Measurements from ENCODE around the gene SWT1. TPM values are rescaled to one million over a fixed set of nuclear protein-coding genes. Genes with fewer than 3 reads are reported as not detected.

The SWT1 gene
- total RNA-seq, 1 experiment from 2014 or later, result 2.1 TPM

- Histone ChIP-seq H3K4me3 (ENCODE audit: low read depth in 2 of 2, low read length in 2 of 2) (no peak overlapping the region), H3K36me3 (ENCODE audit: control insufficient read depth, insufficient read depth, low read length) (no peaks in the 10 kb centered on the region), H3K9me3 (ENCODE audit: control insufficient read depth, insufficient read depth, low read depth, low read length) (no peaks in the 10 kb centered on the region), H3K4me1 (ENCODE audit: control insufficient read depth, insufficient read depth, low read length) (no peaks in the 10 kb centered on the region), H3K27me3 (ENCODE audit: control insufficient read depth, insufficient read depth, low read length) (no peaks in the 10 kb centered on the region), H3K27ac (ENCODE audit: low read length) (no peak overlapping the region)
- ChIA-PET CTCF (no interaction called here), POLR2A (interaction anchor here (0.6 kb wide), 1 partner anchor 27 kb away, joined by 4 read pairs; no protein-coding TSS in a partner anchor)
- no peak for DNase-seq (ENCODE audit: low read depth, low spot score)
- in situ Hi-C loops (cut with HindIII; ENCODE audit: low pct_unique_long_range_greater_than_20kb, low sequenced_read_pairs), result no loop called here
- intact Hi-C loops (cut with micrococcal nuclease; ENCODE audit: unreplicated experiment), result no loop called here
- ATAC-seq, result no peak
- TF ChIP-seq CTCF (IDR thresholded peaks at IDR 0.05), result no peak
- TF ChIP-seq REST (IDR thresholded peaks at IDR 0.05; ENCODE audit: insufficient read depth in 1 of 2, low read depth in 2 of 2, low read length in 1 of 2), result no peak
- TF ChIP-seq POLR2AphosphoS5 (IDR thresholded peaks at IDR 0.05; ENCODE audit: low read depth, low read length), result no peak
- TF ChIP-seq TCF7L2 (IDR thresholded peaks at IDR 0.05; ENCODE audit: low read depth, low read length), result no peak
- TF ChIP-seq SIN3A (IDR thresholded peaks at IDR 0.05; ENCODE audit: borderline replicate concordance, insufficient read depth, low read depth, low read length), result no peak
- no TSS peak for BruUV-seq (replicated peaks)
Measured at GRCh38 chr1:185239861-185240260, 82.9 kb downstream of the SWT1 start.

GRCh38 chr1:185241127-185241526 is 84.2 kb downstream of the SWT1 start:
- BruUV-seq (replicated peaks), result no TSS peak
- TF ChIP-seq CTCF (IDR thresholded peaks at IDR 0.05) (no peak), REST (IDR thresholded peaks at IDR 0.05; ENCODE audit: insufficient read depth in 1 of 2, low read depth in 2 of 2, low read length in 1 of 2) (no peak), POLR2AphosphoS5 (IDR thresholded peaks at IDR 0.05; ENCODE audit: low read depth, low read length) (no peak), TCF7L2 (IDR thresholded peaks at IDR 0.05; ENCODE audit: low read depth, low read length) (no peak), SIN3A (IDR thresholded peaks at IDR 0.05; ENCODE audit: borderline replicate concordance, insufficient read depth, low read depth, low read length) (no peak)
- in situ Hi-C loops (cut with HindIII; ENCODE audit: low pct_unique_long_range_greater_than_20kb, low sequenced_read_pairs) (no loop called here), intact Hi-C loops (cut with micrococcal nuclease; ENCODE audit: unreplicated experiment) (no loop called here)
- H3K4me3 ChIP-seq (ENCODE audit: low read depth in 2 of 2, low read length in 2 of 2), result no peak overlapping the region
- DNase-seq (ENCODE audit: low read depth, low spot score) (no peak), ATAC-seq (no peak)
- H3K36me3 ChIP-seq (ENCODE audit: control insufficient read depth, insufficient read depth, low read length), result no peaks in the 10 kb centered on the region
- ChIA-PET CTCF (no interaction called here), POLR2A (no interaction called here)
- H3K4me1 ChIP-seq (ENCODE audit: control insufficient read depth, insufficient read depth, low read length), result no peaks in the 10 kb centered on the region
- H3K9me3 ChIP-seq (ENCODE audit: control insufficient read depth, insufficient read depth, low read depth, low read length), result no peaks in the 10 kb centered on the region
- H3K27ac ChIP-seq (ENCODE audit: low read length), result no peak overlapping the region
- H3K27me3 ChIP-seq (ENCODE audit: control insufficient read depth, insufficient read depth, low read length), result no peaks in the 10 kb centered on the region

All from Panc1 (cell line).